AG09309 (cell line): ENCODE data around the gene CDC14B.
"Not testable (repeated sequence)": the region's sequence is repeated elsewhere in the genome, so short reads cannot be mapped to it uniquely, and the experiment has no call there.

Source experiments
- DNase-seq: peaks from one replicate; pipeline ENCODE4 v3.0.0-alpha.2; 2010; ENCODE audit warnings: low read depth
- H3K4me3 ChIP-seq: 2 replicates; pipeline ENCODE4 v1.5.1; 2011; ENCODE audit warnings: mild to moderate bottlenecking, low read depth, low read length, moderate library complexity; ENCODE audit not compliant: control insufficient read depth
- CTCF ChIP-seq: IDR thresholded peaks from 2 replicates; pipeline ENCODE4 v1.5.1; 2011; ENCODE audit warnings: mild to moderate bottlenecking, low read depth, low read length, inconsistent platforms; ENCODE audit not compliant: insufficient read depth, control insufficient read depth; ENCODE audit errors: missing control alignments

Gene CDC14B

GRCh38 chr9:96616817-96617438 lies 2.7 kb downstream of the CDC14B start:
- no peak for DNase-seq
- no peak overlapping the region for H3K4me3 ChIP-seq
- no peak for TF ChIP-seq CTCF

GRCh38 chr9:96615411-96615810 lies 4.2 kb downstream of the CDC14B start:
- DNase-seq = no peak
- H3K4me3 ChIP-seq = no peak overlapping the region
- no peak for TF ChIP-seq CTCF

GRCh38 chr9:96614664-96615063 lies 5.0 kb downstream of the CDC14B start:
- not testable (repeated sequence) for DNase-seq

GRCh38 chr9:96612966-96613589 lies 6.6 kb downstream of the CDC14B start:
- DNase-seq = no peak
- TF ChIP-seq CTCF = no peak
- no peak overlapping the region for H3K4me3 ChIP-seq

More at GRCh38 chr9:96614664-96615063, 5.0 kb downstream of the CDC14B start:
- H3K4me3 ChIP-seq = not testable (repeated sequence)

- TF ChIP-seq CTCF = no peak
- peak; percentile 80 for DNase-seq
- no peak overlapping the region for H3K4me3 ChIP-seq
Observed at GRCh38 chr9:96612105-96612965, 7.3 kb downstream of the CDC14B start.

GRCh38 chr9:96611302-96611701 lies 8.3 kb downstream of the CDC14B start:
- no peak for TF ChIP-seq CTCF
- no peak for DNase-seq
- no peak overlapping the region for H3K4me3 ChIP-seq

- DNase-seq = no peak
- no peak overlapping the region for H3K4me3 ChIP-seq
- no peak for TF ChIP-seq CTCF
Observed at GRCh38 chr9:96609732-96610131, 9.9 kb downstream of the CDC14B start.
